Transverse colon (tissue), 4 donors: ENCODE measurements around the gene ACD.

Experiments used
- EP300 ChIP-seq: sonication (generic); formaldehyde crosslinking; IDR thresholded peaks from one replicate; pipeline ENCODE4 v1.6.1; 2017; ENCODE audit warnings: antibody characterized with exemption, low read depth
- POLR2A ChIP-seq: fragments of 450-650 bp; IDR thresholded peaks from one replicate; pipeline ENCODE4 v1.6.1; 2016; ENCODE audit warnings: antibody characterized with exemption, mild to moderate bottlenecking, moderate library complexity
- POLR2AphosphoS5 ChIP-seq, 3 donors: sonication (generic); formaldehyde crosslinking; IDR thresholded peaks; one replicate each; pipeline ENCODE4 v1.6.1; 2016; ENCODE audit warnings: antibody characterized with exemption in 3 of 3
- TF ChIP-seq, protein P1 (sequence below), 5 experiments: fragments of 200-600 bp in 3 of 5; fragments of 450-650 bp in 2 of 5; sonication (generic) in 3 of 5; IDR thresholded peaks; 1 replicate in 2 of 5; 2 replicates in 3 of 5; pipeline ENCODE4 v1.5.1; 2016 to 2017; ENCODE audit warnings: antibody characterized with exemption in 5 of 5, inconsistent platforms in 3 of 5, mild to moderate bottlenecking in 2 of 5, moderate library complexity in 1 of 5

DNA sequence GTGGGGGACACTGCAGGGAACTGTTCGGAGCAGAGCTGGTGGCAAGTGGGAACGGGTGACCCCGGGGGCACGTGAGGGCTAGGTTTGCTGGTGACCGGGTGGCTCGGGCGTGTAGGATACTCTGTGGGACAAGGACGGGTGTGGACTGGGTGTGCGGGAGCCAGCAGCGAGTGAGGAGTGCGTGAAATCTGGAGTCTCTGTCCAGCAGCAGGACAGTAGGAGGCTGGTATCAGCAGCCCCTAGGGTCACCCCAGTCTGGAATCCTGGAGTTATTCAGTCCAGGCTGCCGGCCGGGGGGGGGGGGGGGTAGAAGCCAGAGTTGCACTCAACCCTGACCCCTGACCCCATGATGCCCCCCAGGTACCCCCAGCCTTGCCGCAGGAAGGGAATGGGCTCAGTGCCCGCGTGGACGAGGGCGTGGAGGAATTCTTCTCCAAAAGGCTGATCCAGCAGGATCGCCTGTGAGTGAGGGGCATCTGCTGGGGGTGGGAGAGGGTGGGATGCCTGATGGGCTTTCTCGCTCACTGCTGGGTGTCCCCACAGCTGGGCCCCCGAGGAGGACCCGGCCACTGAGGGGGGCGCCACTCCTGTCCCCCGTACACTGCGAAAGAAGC, 6.2 kb downstream of the ACD start:
- TF ChIP-seq POLR2A (no peak), POLR2AphosphoS5 (IDR thresholded peaks at IDR 0.05) (no peak), EP300 (no peak)
- TF ChIP-seq, protein P1, sequence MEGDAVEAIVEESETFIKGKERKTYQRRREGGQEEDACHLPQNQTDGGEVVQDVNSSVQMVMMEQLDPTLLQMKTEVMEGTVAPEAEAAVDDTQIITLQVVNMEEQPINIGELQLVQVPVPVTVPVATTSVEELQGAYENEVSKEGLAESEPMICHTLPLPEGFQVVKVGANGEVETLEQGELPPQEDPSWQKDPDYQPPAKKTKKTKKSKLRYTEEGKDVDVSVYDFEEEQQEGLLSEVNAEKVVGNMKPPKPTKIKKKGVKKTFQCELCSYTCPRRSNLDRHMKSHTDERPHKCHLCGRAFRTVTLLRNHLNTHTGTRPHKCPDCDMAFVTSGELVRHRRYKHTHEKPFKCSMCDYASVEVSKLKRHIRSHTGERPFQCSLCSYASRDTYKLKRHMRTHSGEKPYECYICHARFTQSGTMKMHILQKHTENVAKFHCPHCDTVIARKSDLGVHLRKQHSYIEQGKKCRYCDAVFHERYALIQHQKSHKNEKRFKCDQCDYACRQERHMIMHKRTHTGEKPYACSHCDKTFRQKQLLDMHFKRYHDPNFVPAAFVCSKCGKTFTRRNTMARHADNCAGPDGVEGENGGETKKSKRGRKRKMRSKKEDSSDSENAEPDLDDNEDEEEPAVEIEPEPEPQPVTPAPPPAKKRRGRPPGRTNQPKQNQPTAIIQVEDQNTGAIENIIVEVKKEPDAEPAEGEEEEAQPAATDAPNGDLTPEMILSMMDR (IDR thresholded peaks at IDR 0.05) = no peak
